ACHN (cell line): ENCODE data around the gene PDHB.

Source experiments
- DNase-seq: peaks from one replicate; pipeline ENCODE4 v3.0.0-alpha.2; 2015
- in situ Hi-C: cut with HindIII; loops from 2 replicates; pipeline ENCODE4 v1.10.0; 2017; ENCODE audit warnings: low sequenced_read_pairs, low pct_ligation_motif_present, low pct_unique_long_range_greater_than_20kb

Gene PDHB

DNA sequence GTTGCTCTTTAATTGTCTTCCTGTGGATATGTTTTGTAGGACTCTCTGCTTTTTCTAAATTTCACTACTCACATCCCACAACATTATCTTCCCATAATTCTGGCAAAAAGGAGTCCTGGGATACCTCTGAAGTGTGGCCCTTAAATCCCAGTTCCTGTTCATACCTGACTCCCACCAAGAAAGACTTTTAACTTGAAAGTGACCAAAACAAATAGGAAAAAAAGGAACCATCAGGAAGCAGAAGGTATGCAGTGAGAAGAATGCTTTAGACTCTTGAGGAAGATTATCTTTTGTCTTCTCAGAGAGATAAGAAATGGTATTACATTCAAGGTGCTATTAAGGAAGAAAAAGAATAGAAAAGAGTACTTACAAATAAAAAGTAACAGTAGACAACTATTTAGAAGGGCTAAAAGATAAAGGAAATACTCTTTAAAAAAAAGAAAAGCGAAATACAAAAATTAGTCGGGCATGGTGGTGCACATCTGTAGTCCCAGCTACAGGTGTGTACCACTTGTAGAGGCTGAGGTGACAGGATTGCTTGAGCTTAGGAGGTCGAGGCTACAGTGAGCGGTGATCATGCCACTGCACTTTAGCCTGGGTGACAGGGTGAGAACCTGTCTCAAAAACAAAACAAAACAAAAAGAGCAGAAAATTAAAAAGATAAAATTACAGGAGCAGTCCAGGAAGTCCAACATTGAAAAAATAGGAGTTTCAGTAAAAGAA is 54.1 kb downstream of the PDHB start:
- DNase-seq, result no peak
- in situ Hi-C loops, result no loop called here

DNA sequence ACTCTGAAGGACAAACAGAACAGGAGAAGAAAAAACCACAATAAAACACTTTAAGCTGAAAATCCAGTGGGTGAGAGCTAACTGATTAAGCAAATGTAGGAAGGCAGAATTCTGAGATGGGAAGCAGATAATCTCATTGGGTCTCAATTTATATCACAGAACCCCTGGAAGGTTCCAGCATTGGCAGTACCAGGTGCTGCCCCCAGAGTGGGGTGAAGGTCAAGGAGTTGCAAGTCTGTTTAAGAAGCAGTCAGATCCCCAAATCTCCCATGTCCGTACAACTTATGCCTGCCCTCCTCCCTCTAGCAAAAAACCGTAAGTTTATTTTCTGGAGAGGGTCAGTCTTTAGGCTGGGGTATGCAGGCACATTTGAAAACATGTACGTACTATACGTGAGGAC is 55.9 kb downstream of the PDHB start:
- DNase-seq, result no peak
- in situ Hi-C loops, result no loop called here
